ENCODE measurements around the gene PRELID3B.
"Not testable (repeated sequence)": the region's sequence is repeated elsewhere in the genome, so short reads cannot be mapped to it uniquely, and the experiment has no call there.

PRELID3B gene

GRCh38 chr20:59047938-59048680 is 5.5 kb upstream of the PRELID3B start:
- no peak for DNase-seq

- no peak for DNase-seq
These were observed 4.3 kb upstream of the PRELID3B start for GRCh38 chr20:59046862-59047261.

DNA sequence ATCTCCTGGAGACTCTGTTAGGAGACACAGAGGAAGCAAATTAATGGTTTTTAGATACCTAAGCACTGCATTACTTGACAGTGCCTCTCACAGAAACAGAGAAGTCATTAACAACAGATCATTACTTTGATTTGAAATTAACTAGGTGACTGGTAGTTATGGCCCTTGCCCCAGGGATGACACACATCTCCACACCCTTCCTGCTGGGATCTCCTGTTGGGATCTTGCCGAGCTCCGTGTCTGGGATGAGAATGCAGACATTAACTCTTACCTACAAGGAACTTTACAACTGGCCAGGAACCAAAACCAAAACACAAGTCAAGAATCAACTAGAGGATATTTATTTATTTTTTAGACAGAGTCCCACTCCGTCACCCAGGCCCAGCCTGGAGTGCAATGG is 2.2 kb upstream of the PRELID3B start:
- no peak for DNase-seq

DNA sequence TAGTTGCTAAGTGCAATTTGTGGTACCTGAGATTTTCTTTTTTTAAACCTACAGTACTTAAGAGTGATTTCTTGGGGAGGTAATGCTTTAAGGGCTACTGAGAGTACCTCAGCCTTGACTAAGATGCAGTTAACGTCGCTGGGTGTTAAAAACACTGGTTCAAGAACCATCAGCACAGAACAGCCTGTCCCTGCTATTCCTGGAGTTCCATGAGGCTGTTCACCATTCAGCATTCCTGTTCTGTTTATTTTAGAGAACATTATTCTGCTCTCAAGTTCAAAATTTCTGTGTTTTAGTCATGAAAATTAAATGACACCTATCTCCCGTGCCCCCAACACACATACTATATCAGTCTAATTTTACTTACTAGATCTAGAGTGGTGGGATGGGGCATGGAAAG is 1.7 kb upstream of the PRELID3B start:
- no peak for DNase-seq

GRCh38 chr20:59043698-59044097 is 1.1 kb upstream of the PRELID3B start:
- DNase-seq, result no peak

DNA sequence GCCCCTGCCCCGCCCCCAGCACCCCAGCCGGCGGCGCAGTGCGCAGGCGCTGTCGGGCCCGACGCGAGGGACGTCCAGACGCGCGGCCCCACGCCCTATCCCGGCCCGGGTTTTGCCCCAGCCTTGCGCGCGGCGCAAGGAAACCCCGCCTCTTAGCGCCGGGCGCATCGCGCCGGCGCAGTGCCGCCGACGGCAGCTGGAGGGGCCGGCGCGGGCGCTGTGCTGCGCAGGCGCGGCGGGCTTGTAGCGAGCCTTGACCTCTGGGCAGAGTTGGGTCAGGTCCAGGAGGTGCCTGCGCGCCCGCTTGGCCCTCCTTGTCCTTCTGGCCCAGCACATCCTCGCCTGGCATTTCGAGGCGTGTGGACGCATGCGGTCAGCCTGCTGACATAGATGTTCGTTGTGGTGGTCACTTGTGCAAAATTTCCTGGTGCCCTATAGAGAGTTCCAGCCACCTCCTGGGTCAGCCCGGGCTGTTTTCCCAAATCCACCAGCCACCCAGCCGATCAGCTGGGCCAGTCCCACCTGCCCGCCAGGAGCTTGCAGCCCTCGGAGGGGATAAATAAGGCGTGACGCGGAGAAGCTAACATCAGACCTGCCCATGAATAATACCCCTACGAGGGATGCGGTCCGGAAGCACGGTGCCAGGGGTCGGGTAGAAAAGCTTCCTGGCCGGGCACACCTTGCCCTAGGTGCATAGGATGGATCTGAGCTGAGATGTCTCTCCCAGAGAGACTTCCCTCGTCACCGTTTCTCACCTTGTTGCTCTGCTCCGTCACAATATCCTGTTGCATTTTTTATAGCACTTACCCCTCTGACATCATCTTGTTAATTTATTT is 428 bp upstream of the PRELID3B start:
- peak; percentile 87 to 94 (median 90) for DNase-seq

DNA sequence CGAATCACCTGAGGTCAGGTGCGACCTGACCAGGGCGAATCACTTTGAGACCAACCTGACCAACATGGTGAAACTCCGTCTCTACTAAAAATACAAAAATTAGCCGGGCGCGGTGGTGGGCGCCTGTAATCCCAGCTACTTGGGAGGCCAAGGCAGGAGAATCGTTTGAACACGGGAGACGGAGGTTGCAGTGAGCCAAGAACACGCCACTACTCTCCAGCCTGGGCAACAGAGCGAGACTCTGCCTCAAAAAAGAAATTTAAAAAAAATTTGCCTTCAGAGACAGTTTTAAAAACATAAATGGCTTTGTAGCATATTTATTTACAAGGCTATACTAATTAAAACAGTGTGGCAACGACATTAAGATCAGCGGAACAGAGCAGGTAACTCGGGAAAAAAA is 1.1 kb downstream of the PRELID3B start:
- not testable (repeated sequence) for DNase-seq

GRCh38 chr20:59040667-59041066 is 1.9 kb downstream of the PRELID3B start:
- DNase-seq, result no peak

DNA sequence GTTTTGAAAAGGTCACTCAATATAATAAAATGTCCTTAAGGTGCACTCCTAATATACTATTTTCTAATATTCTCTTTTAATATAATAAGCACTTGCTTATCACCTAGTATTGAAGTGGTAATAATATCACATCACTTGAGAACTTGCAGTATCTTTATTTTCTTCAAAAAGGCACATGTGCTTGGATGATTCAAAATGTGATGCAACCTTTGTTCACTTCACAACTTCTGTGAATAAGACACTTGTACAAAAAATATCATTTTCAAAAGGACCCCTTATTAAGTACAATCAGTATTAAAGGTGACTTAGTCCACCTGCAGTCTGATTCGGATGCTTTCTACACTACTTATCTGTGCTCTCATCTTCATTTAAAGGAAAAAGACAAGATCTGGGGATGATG is 3.4 kb downstream of the PRELID3B start:
- DNase-seq, result no peak

DNA sequence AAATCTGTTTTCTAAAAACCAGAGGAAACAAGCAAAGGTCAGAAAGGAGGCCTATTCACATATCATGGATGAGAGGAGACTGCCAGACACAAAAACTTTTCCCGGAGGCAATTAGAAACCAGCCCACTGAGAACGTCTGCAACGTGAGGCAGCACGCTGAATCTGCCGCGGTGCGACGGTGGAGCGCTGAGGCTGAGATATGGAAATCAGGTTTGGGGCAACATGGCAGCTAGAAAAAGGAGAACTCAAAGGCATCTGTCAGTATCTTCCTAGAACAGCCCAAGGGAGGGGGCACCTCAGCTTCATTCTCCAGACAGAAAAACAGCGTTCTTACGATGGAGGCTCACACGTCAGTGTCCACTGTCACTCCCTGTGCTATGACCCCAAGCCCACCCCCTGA is 5.2 kb downstream of the PRELID3B start:
- no peak for DNase-seq

DNA sequence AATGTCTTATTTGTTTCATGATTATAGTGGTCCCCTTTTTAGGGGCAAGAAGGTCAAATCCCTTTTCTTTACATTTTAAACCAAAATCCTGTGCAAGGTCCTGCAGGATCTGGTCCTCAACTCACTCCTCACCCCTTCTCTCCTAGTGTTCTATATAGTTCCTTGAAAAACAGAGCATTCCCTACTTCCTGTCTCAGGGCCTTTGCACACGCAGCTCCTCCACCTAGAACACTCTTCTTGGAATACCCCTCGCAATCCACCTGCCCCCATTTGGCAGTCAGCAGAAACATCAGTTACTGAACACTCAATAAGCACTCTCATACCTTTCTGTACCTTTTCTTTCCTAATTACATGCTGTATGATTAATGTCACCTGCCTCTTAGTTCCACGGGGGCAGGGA is 7.2 kb downstream of the PRELID3B start:
- DNase-seq, result no peak

GRCh38 chr20:59033616-59034165 is 8.9 kb downstream of the PRELID3B start:
- no peak for DNase-seq

DNA sequence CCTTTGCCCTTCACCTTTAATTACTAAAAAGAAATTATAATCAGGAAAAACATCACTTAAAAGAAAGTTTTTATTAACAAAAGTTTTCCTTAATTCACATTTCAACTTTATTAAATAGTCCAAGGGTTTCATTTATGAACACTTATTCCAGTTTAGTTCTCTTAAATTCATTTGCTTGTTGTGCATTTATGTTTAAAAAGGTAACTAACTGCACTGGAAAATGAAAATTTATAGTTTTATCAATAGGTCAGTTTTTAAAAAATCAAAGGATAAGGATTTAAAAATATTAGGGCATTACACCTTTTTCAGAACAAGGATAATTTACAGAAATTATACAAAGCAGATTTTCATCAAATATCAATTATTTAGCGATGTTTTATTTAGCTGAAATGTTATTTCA is 9.5 kb downstream of the PRELID3B start:
- DNase-seq, result no peak

DNA sequence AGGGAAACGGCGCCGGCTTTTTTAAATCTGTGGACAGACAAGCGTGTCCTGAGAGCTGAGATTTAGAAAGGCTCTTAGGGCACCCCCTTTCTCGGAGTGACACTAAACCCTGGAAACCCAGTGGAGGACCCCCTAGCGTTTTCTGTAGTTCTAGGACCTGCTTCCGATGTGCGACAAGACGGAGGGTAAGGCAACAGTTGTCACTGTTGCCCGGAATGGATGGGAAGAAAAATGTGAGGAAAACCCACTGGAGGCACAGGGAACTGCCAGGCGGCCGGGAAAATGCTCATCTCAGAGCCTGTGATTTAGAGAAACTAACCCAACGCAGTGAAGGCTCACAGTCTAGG is 9.9 kb downstream of the PRELID3B start:
- no peak for DNase-seq

- DNase-seq, result peak; percentile 88 to 98 (median 96)
These were observed 10.4 kb downstream of the PRELID3B start, which contains the start of gene ATP5F1E for GRCh38 chr20:59032023-59032712. Gene ATP5F1E, minus strand, starts transcription at chr20:59032335. Its CDS starts 84 bp downstream, at chr20:59032251.

DNA sequence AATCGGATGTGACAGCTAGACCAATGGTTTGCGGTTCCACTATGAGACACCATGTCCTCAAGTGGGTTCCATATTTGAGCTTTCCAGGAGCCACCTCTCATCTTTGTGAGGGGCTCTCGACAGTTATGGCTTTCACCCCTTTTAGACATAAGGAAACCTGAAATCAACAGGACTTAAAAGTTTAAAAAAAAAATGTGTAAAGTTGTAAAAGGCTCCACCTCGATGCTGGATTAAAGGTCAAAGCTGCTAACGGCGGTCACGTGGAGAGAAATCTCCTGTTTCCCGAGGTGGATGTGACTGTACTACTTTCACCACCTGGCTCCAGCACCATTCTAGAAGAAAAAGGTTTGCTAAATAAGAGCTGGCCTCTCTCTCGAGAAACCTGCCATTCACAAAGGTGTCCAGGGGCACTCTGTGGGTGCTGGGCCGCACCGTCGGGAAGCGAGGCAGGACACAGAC is 11.0 kb downstream of the PRELID3B start:
- DNase-seq, result no peak

DNA sequence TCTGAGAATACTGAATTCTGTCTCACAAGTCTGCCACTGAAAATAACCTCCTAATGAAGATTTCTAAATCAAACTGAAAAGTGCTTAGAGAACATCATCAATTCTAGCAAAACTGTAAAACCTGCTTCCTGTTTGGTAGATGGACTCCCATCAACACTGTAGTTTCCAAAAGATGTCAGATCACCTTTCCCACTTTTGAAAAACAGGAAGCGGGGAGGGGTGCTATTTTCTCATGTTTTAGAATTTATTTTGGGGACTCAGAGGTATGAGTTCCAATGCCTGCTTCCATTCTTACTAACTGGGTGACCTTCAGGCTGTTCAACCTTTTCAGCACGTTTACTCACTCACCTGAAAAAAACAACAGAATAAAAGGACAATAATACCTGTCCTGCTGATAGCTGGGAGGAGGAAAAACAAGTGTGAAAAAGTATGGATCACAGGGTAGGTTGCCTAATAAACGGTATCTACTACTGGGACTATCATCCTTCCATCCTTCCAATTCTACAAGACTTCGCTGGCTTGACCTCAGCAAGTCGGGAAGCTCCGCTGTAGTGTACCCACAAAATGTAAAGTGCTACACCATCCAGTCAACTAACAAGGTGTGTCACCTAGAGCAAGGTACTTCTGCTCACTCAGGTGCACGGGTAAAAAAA is 11.5 kb downstream of the PRELID3B start:
- DNase-seq, result no peak

DNA sequence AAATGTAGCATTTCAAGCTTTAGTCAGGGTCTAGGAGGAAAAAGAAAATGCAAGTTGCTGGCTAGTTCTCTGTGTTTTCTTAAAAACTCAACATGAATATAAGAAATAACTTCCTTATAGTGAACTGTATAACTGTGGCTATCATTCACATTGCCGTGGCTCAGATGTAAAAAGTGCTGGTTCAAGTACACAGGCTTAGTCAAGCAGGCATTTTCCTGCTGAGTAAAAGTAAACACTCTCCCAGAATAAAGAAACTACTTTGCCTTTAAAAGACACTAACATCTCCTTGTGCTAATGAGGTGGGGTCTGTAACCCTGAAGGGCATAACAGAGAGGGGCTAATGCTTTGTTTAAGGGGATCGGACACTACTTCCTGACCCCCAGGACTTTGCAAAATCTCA is 13.8 kb downstream of the PRELID3B start:
- no peak for DNase-seq

- no peak for DNase-seq
These were observed 14.8 kb downstream of the PRELID3B start for GRCh38 chr20:59027741-59028320.

DNA sequence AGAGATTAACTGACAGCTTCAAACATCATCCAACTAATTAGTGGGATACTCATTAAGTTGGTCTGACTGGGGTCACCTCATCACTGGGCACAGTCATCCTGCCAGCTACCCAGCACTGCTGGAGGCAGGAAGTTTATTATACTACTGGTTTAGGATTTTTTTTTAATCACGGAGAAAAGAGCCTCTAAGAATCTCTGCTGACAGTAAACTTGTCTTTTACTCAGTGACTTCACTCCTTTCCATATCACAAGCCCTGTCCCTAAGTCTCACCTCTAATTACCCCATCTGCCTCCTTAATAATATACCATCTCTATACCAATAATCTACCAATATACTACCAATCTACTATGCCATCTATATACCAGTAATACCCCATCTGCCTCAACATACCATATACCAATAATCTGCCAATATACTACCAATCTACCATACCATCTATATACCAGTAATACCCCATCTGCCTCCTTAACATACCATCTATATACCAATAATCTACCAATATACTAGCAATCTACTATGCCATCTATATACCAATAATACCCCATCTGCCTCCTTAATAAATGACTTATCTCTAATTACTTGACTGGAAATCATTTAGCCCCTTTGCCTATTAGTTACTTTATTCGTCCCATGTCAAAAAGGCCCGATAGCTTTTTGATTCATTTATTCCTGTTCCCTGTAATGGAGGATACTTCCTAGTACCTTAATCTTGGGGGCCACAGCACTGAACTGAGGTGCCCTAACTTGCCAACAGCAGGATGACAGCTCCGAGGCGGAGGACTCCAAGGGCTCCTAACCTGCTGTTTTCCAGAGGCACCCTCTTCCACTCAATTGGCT is 15.5 kb downstream of the PRELID3B start:
- DNase-seq, result no peak

GRCh38 chr20:59025511-59025910 is 17.1 kb downstream of the PRELID3B start:
- no peak for DNase-seq

Measured in activated CD4-positive, CD25-positive, alpha-beta regulatory T cell (primary cell).